Testis (tissue), 3 donors: ENCODE measurements around the gene EFCAB8. TPM values are rescaled to one million over a fixed set of nuclear protein-coding genes. Genes with fewer than 3 reads are reported as not detected.

Source experiments
- DNase-seq: peaks from one replicate; pipeline ENCODE4 v3.0.0-alpha.2; 2019
- H3K27ac ChIP-seq, 2 donors: fragments of 200-600 bp; sonication (generic); one replicate each; pipeline ENCODE4 v1.5.1; 2019
- H3K27me3 ChIP-seq: fragments of 200-600 bp; sonication (generic); one replicate; pipeline ENCODE4 v1.5.1; 2019
- H3K36me3 ChIP-seq: fragments of 200-600 bp; sonication (generic); one replicate; pipeline ENCODE4 v1.5.1; 2017; ENCODE audit warnings: low read depth; ENCODE audit errors: missing control alignments
- H3K4me1 ChIP-seq: fragments of 200-600 bp; sonication (generic); one replicate; pipeline ENCODE4 v1.5.1; 2019
- H3K4me3 ChIP-seq, 2 donors: fragments of 200-600 bp; sonication (generic); one replicate each; pipeline ENCODE4 v1.5.1; 2017 to 2019
- H3K9me3 ChIP-seq: fragments of 200-600 bp; sonication (generic); one replicate; pipeline ENCODE4 v1.5.1; 2017
- CTCF ChIP-seq, 3 experiments: fragments of 450-650 bp in 2 of 3; fragments of 200-600 bp in 1 of 3; sonication (generic) in 1 of 3; IDR thresholded peaks; one replicate each; pipeline ENCODE4 v1.5.1; 2016 to 2019; ENCODE audit warnings: antibody characterized with exemption in 3 of 3, mild to moderate bottlenecking in 2 of 3, moderate library complexity in 1 of 3
- POLR2A ChIP-seq: fragments of 450-650 bp; IDR thresholded peaks from one replicate; pipeline ENCODE4 v1.6.1; 2017; ENCODE audit warnings: antibody characterized with exemption, mild to moderate bottlenecking, moderate library complexity
- WGBS, 2 donors: methylation state at CpG; one replicate each; pipeline ENCODE4 v1.1.5; 2018; 5-methylcytosine and 5-hydroxymethylcytosine counted together
- intact Hi-C: fragments of 100-400 bp; cut with DNase I; formaldehyde crosslinking; loops from one replicate; pipeline ENCODE4 v1.15.1; 2023; ENCODE audit warnings: low total_unique reads
- polyA plus RNA-seq: library from polyadenylated mRNA; stranded (reverse); fragments of 350-450 nt; fragmentation: Illumina TruSeq; extraction: RNeasy Lipid Tissue Mini Kit (QIAGEN cat#74804); gene quantifications from one replicate; pipeline ENCODE4 v1.2.3, GENCODE V29; 2014; ENCODE audit warnings: low read depth, low replicate concordance; ENCODE audit not compliant: insufficient read depth
- total RNA-seq, 2 donors: library from RNA; depleted of rRNA; stranded (reverse); fragments of >200 nt; gene quantifications; one replicate each; pipeline ENCODE4 v1.2.3, GENCODE V29; 2016

EFCAB8 gene
- total and polyA plus RNA-seq, 3 donors from 2014 or later = 4.9 to 9.5 (median 6.3) TPM

- Histone ChIP-seq H3K27me3 (no peaks in the 10 kb centered on the region), H3K36me3 (no peaks in the 10 kb centered on the region), H3K4me3 (no peak overlapping the region), H3K9me3 (no peaks in the 10 kb centered on the region), H3K4me1 (no peaks in the 10 kb centered on the region), H3K27ac (no peak overlapping the region)
- TF ChIP-seq POLR2A (no peak), CTCF (IDR thresholded peaks at IDR 0.05) (no peak)
- no peak for DNase-seq
- intact Hi-C loops = no loop called here
These were observed 99.9 kb downstream of the EFCAB8 start for GRCh38 chr20:32958574-32958973.

- no peak for DNase-seq
- 87 to 89% methylated on average over 14 of the region's 14 CpGs for WGBS, 2 donors
These were observed 100.9 kb downstream of the EFCAB8 start for GRCh38 chr20:32959351-32960221.

GRCh38 chr20:32960222-32960518 is 101.4 kb downstream of the EFCAB8 start:
- Histone ChIP-seq H3K27ac (no peak overlapping the region), H3K4me3 (no peak overlapping the region), H3K4me1 (no peaks in the 10 kb centered on the region), H3K9me3 (no peaks in the 10 kb centered on the region), H3K36me3 (no peaks in the 10 kb centered on the region), H3K27me3 (no peaks in the 10 kb centered on the region)
- TF ChIP-seq POLR2A (no peak), CTCF (IDR thresholded peaks at IDR 0.05) (no peak)
- intact Hi-C loops = no loop called here
- DNase-seq = no peak

More at GRCh38 chr20:32959351-32960221, 100.9 kb downstream of the EFCAB8 start:
- intact Hi-C loops = no loop called here
- Histone ChIP-seq H3K27ac (no peak overlapping the region), H3K36me3 (no peaks in the 10 kb centered on the region), H3K9me3 (no peaks in the 10 kb centered on the region), H3K27me3 (no peaks in the 10 kb centered on the region), H3K4me1 (no peaks in the 10 kb centered on the region), H3K4me3 (no peak overlapping the region)
- TF ChIP-seq POLR2A (no peak), CTCF (IDR thresholded peaks at IDR 0.05) (no peak)

- Histone ChIP-seq H3K27ac (no peak overlapping the region), H3K9me3 (no peaks in the 10 kb centered on the region), H3K27me3 (no peaks in the 10 kb centered on the region), H3K4me1 (no peaks in the 10 kb centered on the region), H3K4me3 (no peak overlapping the region), H3K36me3 (no peaks in the 10 kb centered on the region)
- no peak for DNase-seq
- TF ChIP-seq CTCF (IDR thresholded peaks at IDR 0.05) (no peak), POLR2A (no peak)
- 88% methylated on average over 28 of the region's 28 CpGs for WGBS, 2 donors
- intact Hi-C loops = no loop called here
These were observed 102.4 kb downstream of the EFCAB8 start for GRCh38 chr20:32960849-32961731.
